CD8-positive, alpha-beta memory T cell (primary cell): ENCODE measurements around the gene LRRIQ3. TPM values are rescaled to one million over a fixed set of nuclear protein-coding genes. Genes with fewer than 3 reads are reported as not detected.
A peak's percentile ranks its signal among the peaks of the same experiment; 100 is the strongest.

ENCODE experiments used
- CTCF ChIA-PET: fragments of 350-600 bp; sonication (Branson Sonifier 250); formaldehyde crosslinking; loops from one replicate; lab custom pipeline; 2021; ENCODE audit warnings: antibody characterized with exemption; lab: Charles Lee
- POLR2A ChIA-PET: fragments of 350-600 bp; sonication (Branson Sonifier 250); formaldehyde crosslinking; loops from one replicate; lab custom pipeline; 2021; ENCODE audit warnings: antibody characterized with exemption; lab: Charles Lee
- DNase-seq, 5 donors: peaks; one replicate each; pipeline versions ENCODE4 v3.0.0 to v3.0.0-alpha.2; 2020 to 2022; ENCODE audit warnings: mixed read lengths in 1 of 5
- H3K27ac ChIP-seq: one replicate; pipeline ENCODE4 v1.7.0; 2013; ENCODE audit warnings: low read depth, mild to moderate bottlenecking, low read length, moderate library complexity
- H3K27me3 ChIP-seq: 2 replicates; pipeline ENCODE4 v1.7.0; 2013; ENCODE audit warnings: low read length, mild to moderate bottlenecking; ENCODE audit not compliant: insufficient read depth, poor library complexity, severe bottlenecking
- H3K36me3 ChIP-seq: 2 replicates; pipeline ENCODE4 v1.7.0; 2013; ENCODE audit warnings: mild to moderate bottlenecking, low read length, moderate library complexity; ENCODE audit not compliant: insufficient read depth
- H3K4me1 ChIP-seq: 2 replicates; pipeline ENCODE4 v1.7.0; 2013; ENCODE audit warnings: mild to moderate bottlenecking, low read length, moderate library complexity; ENCODE audit not compliant: insufficient read depth
- H3K4me3 ChIP-seq: 2 replicates; pipeline ENCODE4 v1.7.0; 2013; ENCODE audit warnings: mild to moderate bottlenecking, low read length
- H3K9me3 ChIP-seq: 2 replicates; pipeline ENCODE4 v1.7.0; 2013; ENCODE audit warnings: mild to moderate bottlenecking, low read length
- H3K27ac Mint-ChIP-seq, 8 donors: one replicate each; pipeline ENCODE4 v1.8.0; 2020 to 2021; ENCODE audit warnings: mixed read lengths in 8 of 8, mild to moderate bottlenecking in 6 of 8, inconsistent platforms in 3 of 8, moderate library complexity in 3 of 8
- H3K27me3 Mint-ChIP-seq, 2 donors: one replicate each; pipeline ENCODE4 v1.8.0; 2020 to 2021; ENCODE audit warnings: mixed read lengths in 2 of 2, mild to moderate bottlenecking in 1 of 2, moderate library complexity in 1 of 2
- H3K36me3 Mint-ChIP-seq, 3 donors: one replicate each; pipeline ENCODE4 v1.8.0; 2020 to 2021; ENCODE audit warnings: mixed read lengths in 3 of 3, inconsistent platforms in 1 of 3, mild to moderate bottlenecking in 1 of 3
- H3K4me1 Mint-ChIP-seq, 3 donors: one replicate each; pipeline ENCODE4 v1.8.0; 2020 to 2021; ENCODE audit warnings: mixed read lengths in 3 of 3, inconsistent platforms in 1 of 3, mild to moderate bottlenecking in 1 of 3
- H3K4me3 Mint-ChIP-seq, 7 donors: one replicate each; pipeline ENCODE4 v1.8.0; 2020 to 2021; ENCODE audit warnings: mixed read lengths in 7 of 7, mild to moderate bottlenecking in 6 of 7, moderate library complexity in 4 of 7, inconsistent platforms in 2 of 7
- H3K9me3 Mint-ChIP-seq, 5 donors: one replicate each; pipeline ENCODE4 v1.8.0; 2020 to 2022; ENCODE audit warnings: mixed read lengths in 5 of 5, mild to moderate bottlenecking in 3 of 5, moderate library complexity in 2 of 5, inconsistent platforms in 1 of 5
- polyA plus RNA-seq: library from polyadenylated mRNA; unstranded; fragments of 300-500 nt; fragmentation: Illumina TruSeq; gene quantifications from one replicate; pipeline ENCODE4 v1.2.3, GENCODE V29; 2021
- total RNA-seq, 2 experiments: library from RNA; stranded (reverse); gene quantifications; one replicate each; pipeline ENCODE4 v1.2.3, GENCODE V29; 2021

The LRRIQ3 gene
- total and polyA plus RNA-seq, 3 experiments from 2014 or later, result 1.3 to 2.9 (median 2.0) TPM

GRCh38 chr1:74083128-74083527 lies 114.8 kb downstream of the LRRIQ3 start:
- Histone ChIP-seq H3K4me3 (no peak overlapping the region), H3K36me3 (no peaks in the 10 kb centered on the region), H3K4me1 (no peaks in the 10 kb centered on the region), H3K27me3 (no peaks in the 10 kb centered on the region), H3K9me3 (no peaks in the 10 kb centered on the region), H3K27ac (no peak overlapping the region)
- H3K9me3 Mint-ChIP-seq, result no peaks in the 10 kb centered on the region
- DNase-seq, result no peak
- CTCF ChIA-PET, result no interaction called here
- no peaks in the 10 kb centered on the region for H3K4me1 Mint-ChIP-seq
- POLR2A ChIA-PET, result no interaction called here
- no peak overlapping the region for H3K4me3 Mint-ChIP-seq
- H3K27ac Mint-ChIP-seq, result no peak overlapping the region
- H3K27me3 Mint-ChIP-seq, result no peaks in the 10 kb centered on the region
- no peaks in the 10 kb centered on the region for H3K36me3 Mint-ChIP-seq

GRCh38 chr1:74065081-74065480 lies 132.9 kb downstream of the LRRIQ3 start:
- Mint-ChIP-seq H3K9me3 (peaks cover 0 to 7% (median 4%) of the 10 kb centered on the region in 5 donors), H3K27me3 (no peaks in the 10 kb centered on the region), H3K36me3 (no peaks in the 10 kb centered on the region), H3K4me1 (no peaks in the 10 kb centered on the region), H3K27ac (no peak overlapping the region), H3K4me3 (no peak overlapping the region)
- CTCF ChIA-PET, result no interaction called here
- Histone ChIP-seq H3K9me3 (no peaks in the 10 kb centered on the region), H3K4me3 (no peak overlapping the region), H3K27ac (no peak overlapping the region), H3K4me1 (no peaks in the 10 kb centered on the region), H3K36me3 (no peaks in the 10 kb centered on the region), H3K27me3 (no peaks in the 10 kb centered on the region)
- POLR2A ChIA-PET, result no interaction called here
- DNase-seq, result no peak

GRCh38 chr1:74057719-74058118 lies 140.3 kb downstream of the LRRIQ3 start:
- Mint-ChIP-seq H3K27me3 (no peaks in the 10 kb centered on the region), H3K9me3 (peaks cover 0 to 9% (median 4%) of the 10 kb centered on the region in 5 donors), H3K27ac (no peak overlapping the region), H3K4me1 (no peaks in the 10 kb centered on the region), H3K4me3 (no peak overlapping the region), H3K36me3 (no peaks in the 10 kb centered on the region)
- DNase-seq, result no peak
- H3K9me3 ChIP-seq, result no peaks in the 10 kb centered on the region
- ChIA-PET CTCF (no interaction called here), POLR2A (no interaction called here)
- H3K4me1 ChIP-seq, result no peaks in the 10 kb centered on the region
- no peak overlapping the region for H3K4me3 ChIP-seq
- no peak overlapping the region for H3K27ac ChIP-seq
- no peaks in the 10 kb centered on the region for H3K27me3 ChIP-seq
- H3K36me3 ChIP-seq, result no peaks in the 10 kb centered on the region

- Histone ChIP-seq H3K27ac (no peak overlapping the region), H3K4me3 (no peak overlapping the region), H3K36me3 (no peaks in the 10 kb centered on the region), H3K27me3 (no peaks in the 10 kb centered on the region), H3K4me1 (no peaks in the 10 kb centered on the region), H3K9me3 (no peaks in the 10 kb centered on the region)
- no peak for DNase-seq
- Mint-ChIP-seq H3K27ac (no peak overlapping the region), H3K4me1 (no peaks in the 10 kb centered on the region), H3K4me3 (no peak overlapping the region), H3K9me3 (peaks cover 0 to 6% (median 0%) of the 10 kb centered on the region in 5 donors), H3K27me3 (no peaks in the 10 kb centered on the region), H3K36me3 (no peaks in the 10 kb centered on the region)
- ChIA-PET CTCF (no interaction called here), POLR2A (no interaction called here)
Observed at GRCh38 chr1:74053407-74053806, 144.6 kb downstream of the LRRIQ3 start.

GRCh38 chr1:74050386-74050785 lies 147.6 kb downstream of the LRRIQ3 start:
- H3K27ac ChIP-seq, result no peak overlapping the region
- H3K4me1 Mint-ChIP-seq, result no peaks in the 10 kb centered on the region
- peaks cover 2 to 9% (median 5%) of the 10 kb centered on the region in 5 donors for H3K9me3 Mint-ChIP-seq
- H3K27ac Mint-ChIP-seq, result no peak overlapping the region
- no peaks in the 10 kb centered on the region for H3K36me3 ChIP-seq
- no peak overlapping the region for H3K4me3 Mint-ChIP-seq
- no peaks in the 10 kb centered on the region for H3K9me3 ChIP-seq
- no peak for DNase-seq
- no peak overlapping the region for H3K4me3 ChIP-seq
- no peaks in the 10 kb centered on the region for H3K36me3 Mint-ChIP-seq
- POLR2A ChIA-PET, result no interaction called here
- H3K27me3 Mint-ChIP-seq, result no peaks in the 10 kb centered on the region
- H3K27me3 ChIP-seq, result no peaks in the 10 kb centered on the region
- CTCF ChIA-PET, result no interaction called here
- no peaks in the 10 kb centered on the region for H3K4me1 ChIP-seq

- Histone ChIP-seq H3K36me3 (no peaks in the 10 kb centered on the region), H3K4me3 (no peak overlapping the region), H3K27ac (no peak overlapping the region), H3K4me1 (no peaks in the 10 kb centered on the region), H3K9me3 (no peaks in the 10 kb centered on the region), H3K27me3 (no peaks in the 10 kb centered on the region)
- Mint-ChIP-seq H3K4me3 (no peak overlapping the region), H3K36me3 (no peaks in the 10 kb centered on the region), H3K27ac (no peak overlapping the region), H3K9me3 (peaks cover 5 to 13% (median 10%) of the 10 kb centered on the region in 5 donors), H3K27me3 (no peaks in the 10 kb centered on the region), H3K4me1 (no peaks in the 10 kb centered on the region)
- POLR2A ChIA-PET, result no interaction called here
- no peak for DNase-seq
- CTCF ChIA-PET, result no interaction called here
Observed at GRCh38 chr1:74038042-74038441, 159.9 kb downstream of the LRRIQ3 start.

- ChIA-PET POLR2A (no interaction called here), CTCF (no interaction called here)
- DNase-seq, result no peak
- H3K27ac Mint-ChIP-seq, result no peak overlapping the region
- H3K4me3 Mint-ChIP-seq, result no peak overlapping the region
- H3K36me3 Mint-ChIP-seq, result no peaks in the 10 kb centered on the region
- Histone ChIP-seq H3K27me3 (no peaks in the 10 kb centered on the region), H3K4me1 (no peaks in the 10 kb centered on the region), H3K4me3 (no peak overlapping the region), H3K9me3 (no peaks in the 10 kb centered on the region), H3K36me3 (no peaks in the 10 kb centered on the region), H3K27ac (no peak overlapping the region)
- H3K9me3 Mint-ChIP-seq, result peaks cover 0 to 2% (median 0%) of the 10 kb centered on the region in 5 donors
- H3K4me1 Mint-ChIP-seq, result peaks cover 7 to 13% (median 12%) of the 10 kb centered on the region in 3 donors
- H3K27me3 Mint-ChIP-seq, result no peaks in the 10 kb centered on the region
Observed at GRCh38 chr1:74012583-74012982, 185.4 kb downstream of the LRRIQ3 start.

GRCh38 chr1:74011736-74012135 lies 186.2 kb downstream of the LRRIQ3 start:
- no peak overlapping the region for H3K4me3 ChIP-seq
- no peak overlapping the region for H3K27ac Mint-ChIP-seq
- ChIA-PET CTCF (no interaction called here), POLR2A (no interaction called here)
- H3K9me3 Mint-ChIP-seq, result peaks cover 0 to 2% (median 0%) of the 10 kb centered on the region in 5 donors
- no peaks in the 10 kb centered on the region for H3K36me3 ChIP-seq
- H3K36me3 Mint-ChIP-seq, result no peaks in the 10 kb centered on the region
- no peaks in the 10 kb centered on the region for H3K9me3 ChIP-seq
- no peaks in the 10 kb centered on the region for H3K27me3 Mint-ChIP-seq
- H3K27me3 ChIP-seq, result no peaks in the 10 kb centered on the region
- H3K4me3 Mint-ChIP-seq, result no peak overlapping the region
- H3K4me1 ChIP-seq, result no peaks in the 10 kb centered on the region
- DNase-seq, result no peak
- H3K4me1 Mint-ChIP-seq, result peaks cover 7 to 13% (median 12%) of the 10 kb centered on the region in 3 donors
- H3K27ac ChIP-seq, result no peak overlapping the region

GRCh38 chr1:74010206-74010605 lies 187.8 kb downstream of the LRRIQ3 start:
- Histone ChIP-seq H3K4me3 (no peak overlapping the region), H3K9me3 (no peaks in the 10 kb centered on the region), H3K27ac (no peak overlapping the region), H3K36me3 (no peaks in the 10 kb centered on the region), H3K27me3 (no peaks in the 10 kb centered on the region), H3K4me1 (no peaks in the 10 kb centered on the region)
- no peaks in the 10 kb centered on the region for H3K27me3 Mint-ChIP-seq
- H3K9me3 Mint-ChIP-seq, result no peaks in the 10 kb centered on the region
- peak overlapping the region in 5 of 8 donors; percentile 45 to 76 (median 56) for H3K27ac Mint-ChIP-seq
- peak overlapping the region; percentile 42 to 86 (median 77) for H3K4me3 Mint-ChIP-seq
- peaks cover 7 to 13% (median 12%) of the 10 kb centered on the region in 3 donors for H3K4me1 Mint-ChIP-seq
- DNase-seq, result peak in 1 of 5 donors; percentile 39
- ChIA-PET CTCF (no interaction called here), POLR2A (no interaction called here)
- no peaks in the 10 kb centered on the region for H3K36me3 Mint-ChIP-seq
